Choroid plexus epithelial cell (primary cell): ENCODE measurements around the gene FAM186B.

Experiments used
- DNase-seq: peaks from one replicate; pipeline ENCODE4 v3.0.0-alpha.2; 2010; ENCODE audit warnings: low read depth
- H3K4me3 ChIP-seq: 2 replicates; pipeline ENCODE4 v1.5.1; 2011; ENCODE audit warnings: low read depth, mild to moderate bottlenecking, control low read depth, low read length, moderate library complexity
- TF ChIP-seq, protein P1 (sequence below): conservative IDR thresholded peaks from 2 replicates; pipeline ENCODE4 v1.5.1; 2011; ENCODE audit warnings: low read depth, mild to moderate bottlenecking, control low read depth, inconsistent platforms, low read length, moderate library complexity

Gene FAM186B

DNA sequence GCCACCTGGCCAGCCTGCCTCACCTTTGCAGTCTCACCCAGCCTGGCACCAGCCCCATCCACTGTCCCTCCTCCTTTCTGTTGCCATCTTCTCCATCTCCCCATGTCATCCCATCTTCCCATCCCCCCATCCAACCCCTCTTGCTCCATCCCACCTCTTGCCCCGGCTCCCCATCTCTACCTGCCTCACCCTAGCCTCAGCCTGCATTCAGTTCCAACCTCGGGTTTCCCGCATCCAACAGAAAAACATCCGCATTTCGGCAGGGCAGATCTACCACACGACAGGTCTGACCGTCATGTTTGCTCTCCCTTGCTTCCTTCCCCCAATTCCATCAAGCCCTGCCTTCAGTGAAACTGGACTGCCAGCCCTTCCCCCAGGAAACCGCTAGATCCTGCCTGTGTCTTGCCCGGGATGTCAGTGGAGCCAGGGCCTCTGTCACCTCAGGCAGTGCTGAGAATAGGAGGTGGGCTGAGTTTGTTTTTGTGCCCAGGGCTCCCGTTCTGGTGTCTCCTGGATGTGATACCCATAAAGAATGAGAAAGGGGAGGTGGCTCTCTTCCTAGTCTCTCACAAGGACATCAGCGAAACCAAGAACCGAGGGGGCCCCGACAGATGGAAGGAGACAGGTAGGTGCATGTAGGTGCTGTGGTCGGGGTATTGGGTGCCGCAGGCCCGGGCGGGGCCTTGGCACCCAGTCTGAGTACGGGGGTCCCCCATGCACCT, 64.1 kb downstream of the FAM186B start:
- no peak overlapping the region for H3K4me3 ChIP-seq
- TF ChIP-seq, protein P1, sequence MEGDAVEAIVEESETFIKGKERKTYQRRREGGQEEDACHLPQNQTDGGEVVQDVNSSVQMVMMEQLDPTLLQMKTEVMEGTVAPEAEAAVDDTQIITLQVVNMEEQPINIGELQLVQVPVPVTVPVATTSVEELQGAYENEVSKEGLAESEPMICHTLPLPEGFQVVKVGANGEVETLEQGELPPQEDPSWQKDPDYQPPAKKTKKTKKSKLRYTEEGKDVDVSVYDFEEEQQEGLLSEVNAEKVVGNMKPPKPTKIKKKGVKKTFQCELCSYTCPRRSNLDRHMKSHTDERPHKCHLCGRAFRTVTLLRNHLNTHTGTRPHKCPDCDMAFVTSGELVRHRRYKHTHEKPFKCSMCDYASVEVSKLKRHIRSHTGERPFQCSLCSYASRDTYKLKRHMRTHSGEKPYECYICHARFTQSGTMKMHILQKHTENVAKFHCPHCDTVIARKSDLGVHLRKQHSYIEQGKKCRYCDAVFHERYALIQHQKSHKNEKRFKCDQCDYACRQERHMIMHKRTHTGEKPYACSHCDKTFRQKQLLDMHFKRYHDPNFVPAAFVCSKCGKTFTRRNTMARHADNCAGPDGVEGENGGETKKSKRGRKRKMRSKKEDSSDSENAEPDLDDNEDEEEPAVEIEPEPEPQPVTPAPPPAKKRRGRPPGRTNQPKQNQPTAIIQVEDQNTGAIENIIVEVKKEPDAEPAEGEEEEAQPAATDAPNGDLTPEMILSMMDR, result no peak
- no peak for DNase-seq

DNA sequence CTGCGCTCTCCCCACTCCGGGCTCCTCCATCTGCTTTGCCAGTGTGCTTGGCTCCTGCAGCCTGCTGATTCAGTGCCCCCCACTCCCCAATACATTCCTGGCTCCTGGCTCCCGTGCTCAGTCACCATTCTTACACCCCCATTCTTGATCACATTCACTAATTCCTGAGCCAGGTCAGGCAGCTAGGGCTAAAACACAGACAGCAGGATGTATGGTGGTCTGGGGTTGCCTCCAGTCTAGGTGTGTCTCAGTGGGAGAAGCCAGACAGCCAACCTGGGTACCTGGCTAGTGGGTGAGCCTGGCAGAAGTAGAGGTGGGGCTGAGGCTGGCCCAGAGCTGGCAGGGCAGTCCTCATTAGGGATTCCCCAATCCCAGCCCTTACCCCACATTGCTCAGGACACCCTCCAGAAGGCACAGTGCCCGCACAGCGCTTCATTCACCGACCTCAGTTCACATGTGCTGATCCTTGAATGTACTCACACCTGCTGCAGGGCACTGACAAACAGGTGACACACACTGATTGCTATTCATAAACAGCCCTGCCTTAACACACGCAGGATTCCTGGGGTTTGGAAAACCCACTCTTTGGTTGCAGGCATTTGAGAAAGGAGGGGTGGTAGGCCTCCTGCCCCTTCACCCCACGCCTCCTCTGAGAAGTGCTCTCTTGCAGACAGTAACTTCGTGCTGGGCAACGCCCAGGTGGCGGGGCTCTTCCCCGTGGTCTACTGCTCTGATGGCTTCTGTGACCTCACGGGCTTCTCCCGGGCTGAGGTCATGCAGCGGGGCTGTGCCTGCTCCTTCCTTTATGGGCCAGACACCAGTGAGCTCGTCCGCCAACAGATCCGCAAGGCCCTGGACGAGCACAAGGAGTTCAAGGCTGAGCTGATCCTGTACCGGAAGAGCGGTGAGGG, 65.0 kb downstream of the FAM186B start:
- no peak for DNase-seq
- TF ChIP-seq, protein P1, result no peak
- no peak overlapping the region for H3K4me3 ChIP-seq

DNA sequence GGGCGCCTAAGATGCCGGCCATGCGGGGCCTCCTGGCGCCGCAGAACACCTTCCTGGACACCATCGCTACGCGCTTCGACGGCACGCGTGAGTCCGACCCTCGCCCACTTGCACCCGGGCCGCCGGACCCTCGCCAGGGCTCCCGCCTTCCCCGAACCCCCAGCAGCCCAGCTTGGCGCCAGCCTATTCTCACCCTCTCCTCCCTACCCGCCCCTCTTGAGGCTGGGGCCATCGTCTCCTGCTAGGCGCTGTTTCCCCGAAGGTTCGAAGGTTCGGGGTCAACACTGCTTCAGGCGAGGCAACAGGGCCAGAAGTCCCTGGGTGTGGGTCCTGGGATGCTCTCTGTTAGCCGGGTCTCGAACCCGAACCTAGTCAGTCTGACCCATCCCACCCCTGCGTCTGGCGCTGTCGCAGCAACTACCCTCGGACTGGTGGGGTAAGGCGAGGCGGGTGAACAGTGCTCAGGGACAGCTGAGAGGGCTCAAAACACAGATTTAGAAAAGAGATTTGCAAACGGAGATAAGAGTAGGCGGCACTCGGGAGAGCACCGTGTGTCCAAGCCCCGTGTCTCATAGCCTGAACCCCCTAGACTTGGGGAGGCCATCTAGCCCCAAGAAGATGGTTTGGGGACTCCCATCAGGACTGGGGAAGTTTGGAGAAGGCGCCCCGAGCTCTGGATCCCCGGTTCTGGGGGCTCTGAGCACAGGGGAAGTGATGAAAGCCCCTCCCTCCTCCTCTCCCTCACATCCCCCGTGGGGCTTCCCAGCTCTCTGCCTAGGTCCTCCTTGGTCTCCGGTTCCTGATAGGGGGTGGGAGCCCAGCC, 65.8 kb downstream of the FAM186B start:
- no peak for DNase-seq
- H3K4me3 ChIP-seq, result no peak overlapping the region
- TF ChIP-seq, protein P1, result no peak

DNA sequence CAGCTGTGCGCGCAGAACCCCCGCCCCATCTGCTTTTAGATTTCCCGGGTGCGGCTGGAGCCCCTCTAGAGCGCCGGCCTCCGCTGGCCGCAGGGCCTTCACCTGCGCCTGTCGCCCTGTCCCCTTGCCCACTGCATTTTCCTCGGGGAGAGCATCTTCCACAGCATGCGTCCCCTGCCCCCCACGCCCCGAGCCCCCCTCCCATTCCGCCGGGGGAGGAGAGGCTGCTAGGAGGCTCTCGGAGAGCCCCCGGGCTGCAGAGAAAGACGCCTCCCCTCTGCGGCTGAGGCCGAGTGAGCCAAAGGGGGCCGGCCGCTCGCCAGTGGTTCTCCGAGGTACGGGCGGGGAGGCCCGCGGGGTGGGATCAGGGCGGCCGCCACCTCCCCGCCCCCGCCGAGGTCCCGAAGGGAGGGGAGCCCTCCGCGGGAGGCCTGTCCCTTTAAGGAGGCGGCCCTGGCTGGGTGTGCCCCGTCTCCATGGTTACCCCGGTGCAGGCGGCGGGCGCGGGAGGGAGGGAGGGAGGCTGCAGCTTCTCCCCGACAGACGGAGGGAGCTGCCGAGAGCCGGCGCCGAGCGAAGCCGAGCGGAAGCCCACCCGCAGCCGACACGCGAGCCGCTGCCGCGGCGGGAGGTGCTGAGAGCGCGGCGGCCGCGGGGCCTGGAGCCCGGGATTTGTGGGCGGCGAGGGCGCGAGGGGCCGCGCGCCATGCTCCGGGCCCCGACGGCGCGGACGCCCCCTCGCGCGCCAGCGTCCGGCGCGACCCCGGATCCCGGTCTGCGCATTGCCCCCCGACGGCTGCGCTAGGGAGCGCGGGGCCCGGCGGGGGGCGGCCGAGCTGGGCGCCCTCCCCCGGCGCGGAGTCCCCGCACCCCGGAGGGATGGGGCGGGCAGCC, 66.7 kb downstream of the FAM186B start, which contains the start of gene KCNH3:
TSS of gene KCNH3 (plus strand) at position 521 of the 894 bp plus-strand sequence. CDS start 387 bp downstream, outside the sequence.
- peak within 1 kb of the TSS; percentile 41 for H3K4me3 ChIP-seq
- TF ChIP-seq, protein P1, result no peak
- DNase-seq, result peak; percentile 64

DNA sequence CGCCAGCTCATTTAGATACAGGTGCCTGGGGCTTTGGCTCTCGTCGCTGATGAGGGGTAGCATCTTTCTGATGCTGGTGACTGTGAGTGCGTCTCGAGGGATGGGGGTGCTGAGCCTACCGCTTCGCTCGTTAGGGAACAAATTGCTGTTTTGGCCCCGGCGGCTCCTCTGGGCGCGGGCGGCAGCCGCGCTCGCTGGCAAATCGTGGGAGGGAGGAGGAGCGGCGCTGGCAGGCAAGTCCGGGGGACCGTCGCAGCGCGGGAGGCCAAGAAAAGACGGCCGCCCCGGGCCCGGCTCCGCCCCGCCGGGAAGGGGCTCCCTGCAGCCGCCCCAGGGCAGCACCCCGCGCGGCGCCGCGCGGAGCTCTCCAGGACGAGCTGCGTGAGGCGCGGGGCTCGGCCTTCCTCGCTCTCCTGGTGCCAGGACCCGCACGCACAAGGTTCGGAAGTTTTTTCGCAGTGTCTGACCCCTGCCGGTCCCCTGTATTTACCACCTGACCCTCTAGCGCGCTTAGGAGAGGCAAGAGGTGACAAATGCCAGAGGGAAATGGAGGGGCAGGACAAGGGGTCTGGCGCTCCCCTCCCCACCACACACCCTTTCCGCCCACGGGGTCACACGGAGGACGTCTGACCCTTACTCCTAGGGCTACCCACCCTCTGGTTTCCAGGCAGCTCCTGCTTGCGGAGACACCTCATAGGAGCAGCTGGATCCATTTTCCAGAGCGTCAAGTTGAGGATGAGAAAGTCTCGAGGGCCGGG, 67.5 kb downstream of the FAM186B start:
- no peak for DNase-seq
- TF ChIP-seq, protein P1, result no peak
- H3K4me3 ChIP-seq, result peak overlapping the region; percentile 41
